Left lung (tissue), 10 donors: ENCODE data around the gene PALLD. TPM values are rescaled to one million over a fixed set of nuclear protein-coding genes. Genes with fewer than 3 reads are reported as not detected.

ENCODE experiments used
- ATAC-seq: fragments of 200-7000 bp; cut with Tn5 transposase; one replicate; pipeline ENCODE4 v1.9.1; 2020; ENCODE audit warnings: moderate library complexity
- DNase-seq, 4 donors: peaks; one replicate each; pipeline ENCODE4 v3.0.0-alpha.2; 2013 to 2020
- H3K27ac ChIP-seq, 2 donors: fragments of 200-600 bp; sonication (generic) in 1 of 2; one replicate each; pipeline versions ENCODE4 v1.5.0 to v1.8.0; 2020 to 2021
- H3K27me3 ChIP-seq, 2 donors: fragments of 200-600 bp; sonication (generic) in 1 of 2; one replicate each; pipeline versions ENCODE4 v1.5.0 to v1.8.0; 2020 to 2021
- H3K36me3 ChIP-seq, 2 donors: fragments of 200-600 bp; sonication (generic) in 1 of 2; one replicate each; pipeline versions ENCODE4 v1.5.0 to v1.8.0; 2020 to 2021
- H3K4me1 ChIP-seq, 2 donors: fragments of 200-600 bp; one replicate each; pipeline ENCODE4 v1.8.0; 2021
- H3K4me3 ChIP-seq, 2 donors: fragments of 200-600 bp; sonication (generic) in 1 of 2; one replicate each; pipeline versions ENCODE4 v1.5.0 to v1.8.0; 2020 to 2021; ENCODE audit warnings: mild to moderate bottlenecking in 1 of 2
- H3K9me3 ChIP-seq, 2 donors: fragments of 200-600 bp; sonication (generic) in 1 of 2; one replicate each; pipeline versions ENCODE4 v1.5.0 to v1.8.0; 2020 to 2021
- CTCF ChIP-seq, 2 donors: fragments of 200-600 bp; sonication (generic) in 1 of 2; IDR thresholded peaks; one replicate each; pipeline versions ENCODE4 v1.5.0 to v1.8.0; 2021; ENCODE audit warnings: antibody characterized with exemption in 2 of 2
- intact Hi-C, 2 donors: fragments of 100-400 bp; cut with DNase I; formaldehyde crosslinking; loops; one replicate each; pipeline versions ENCODE4 v1.11.2 to v1.14.2; 2022
- polyA plus RNA-seq, 6 donors: library from polyadenylated mRNA; unstranded; fragments of 120-200 nt; gene quantifications; one replicate each; pipeline ENCODE4 v1.2.1, GENCODE V29; 2013; ENCODE audit not compliant: insufficient read length in 6 of 6
- total RNA-seq, 2 donors: library from RNA; stranded (reverse); fragmentation: NEBNext Ultra II Directional; extraction: Animal tissue kit (Norgen Biotek cat#: 25700); gene quantifications; one replicate each; pipeline ENCODE4 v1.2.1, GENCODE V29; 2021
- donor health status: DM: no; HTN: yes; CAD: no.
- donor health status: DM: no; HTN: no; CAD: no.

PALLD gene
- total and polyA plus RNA-seq, 8 donors, result 67.5 to 194 (median 80.4) TPM

DNA sequence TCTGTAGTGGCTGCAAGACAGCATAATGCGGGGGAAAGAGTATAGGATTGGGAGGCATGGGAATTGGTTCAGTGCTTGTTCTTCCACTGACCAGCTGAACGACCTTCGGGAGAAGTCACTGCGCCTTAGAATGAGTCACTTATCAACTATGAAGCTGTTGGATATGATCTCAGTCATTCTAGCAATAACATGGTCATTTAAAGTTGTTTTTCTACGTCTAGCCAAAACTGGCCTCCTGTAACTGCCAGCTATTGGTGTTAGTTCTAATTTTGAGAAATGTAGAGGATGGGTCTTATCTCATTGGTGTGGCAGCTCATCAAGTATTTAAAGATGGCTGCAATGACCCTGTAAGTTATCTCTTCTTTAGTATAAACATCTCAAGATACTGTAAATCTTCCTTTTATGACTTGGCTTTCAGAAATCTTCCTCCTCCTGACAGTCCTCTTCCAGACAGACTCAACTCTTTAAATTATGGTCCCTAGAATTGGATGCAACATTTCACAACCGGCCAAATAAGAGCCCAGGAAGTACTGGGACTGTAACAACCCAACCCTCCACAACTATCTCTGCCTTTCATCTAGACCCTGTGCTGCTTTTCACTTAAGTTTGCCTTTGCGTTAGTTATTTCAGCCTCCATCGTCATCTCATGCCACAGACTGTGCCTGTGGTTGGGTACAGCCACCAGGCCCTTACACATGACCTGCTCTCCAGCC lies 269.9 kb downstream of the PALLD start:
- Histone ChIP-seq H3K36me3 (no peaks in the 10 kb centered on the region), H3K9me3 (no peaks in the 10 kb centered on the region), H3K27ac (no peak overlapping the region), H3K27me3 (no peaks in the 10 kb centered on the region), H3K4me3 (no peak overlapping the region), H3K4me1 (no peaks in the 10 kb centered on the region)
- no peak for TF ChIP-seq CTCF (IDR thresholded peaks at IDR 0.05)
- DNase-seq (no peak), ATAC-seq (peak; percentile 10)
- intact Hi-C loops, result no loop called here

DNA sequence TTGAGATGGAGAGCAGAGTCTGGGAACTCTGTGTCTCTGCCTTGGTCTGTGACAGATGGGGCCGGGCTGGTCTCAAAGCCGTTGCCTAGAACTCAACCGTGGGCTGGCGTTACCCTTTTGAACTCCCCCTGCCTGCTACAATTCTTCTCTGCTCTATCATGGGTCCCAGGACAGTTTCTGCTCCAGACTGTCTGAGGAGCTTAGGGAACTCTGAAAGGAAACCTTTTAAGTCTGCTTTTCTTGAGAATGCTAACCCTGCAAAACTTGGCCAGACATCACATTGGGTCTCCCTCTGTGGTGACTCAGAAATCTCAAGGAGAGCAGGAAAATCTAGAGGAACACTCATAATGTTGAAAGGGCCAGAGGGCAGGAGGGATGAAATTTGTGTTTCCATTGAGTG lies 272.6 kb downstream of the PALLD start:
- no peak for DNase-seq
- Histone ChIP-seq H3K36me3 (no peaks in the 10 kb centered on the region), H3K27me3 (no peaks in the 10 kb centered on the region), H3K4me3 (no peak overlapping the region), H3K9me3 (no peaks in the 10 kb centered on the region), H3K27ac (peak overlapping the region in 1 of 2 donors; percentile 53), H3K4me1 (no peaks in the 10 kb centered on the region)
- no peak for TF ChIP-seq CTCF (IDR thresholded peaks at IDR 0.05)
- intact Hi-C loops, result no loop called here
- peak; percentile 50 for ATAC-seq

DNA sequence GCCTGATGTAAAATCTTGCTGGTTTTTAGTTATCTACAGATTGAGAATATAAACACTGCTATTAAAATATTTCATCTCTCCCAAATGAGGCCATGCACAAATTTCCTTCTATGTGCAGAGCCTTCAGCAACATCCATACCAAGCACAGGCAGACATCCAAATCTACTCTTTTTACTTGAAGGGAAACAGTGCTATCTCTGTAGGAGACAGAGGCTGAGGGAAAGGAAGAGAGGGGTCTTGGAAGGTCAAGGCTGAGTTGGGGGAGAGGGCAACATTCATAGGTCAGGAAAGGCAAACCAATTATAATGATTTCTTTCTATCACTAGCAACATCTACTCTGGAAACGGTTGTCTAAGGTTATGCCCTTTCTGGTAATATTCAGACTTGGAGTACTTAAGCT lies 273.0 kb downstream of the PALLD start:
- Histone ChIP-seq H3K4me1 (no peaks in the 10 kb centered on the region), H3K27me3 (no peaks in the 10 kb centered on the region), H3K27ac (peak overlapping the region in 1 of 2 donors; percentile 36), H3K9me3 (no peaks in the 10 kb centered on the region), H3K4me3 (no peak overlapping the region), H3K36me3 (no peaks in the 10 kb centered on the region)
- ATAC-seq, result no peak
- DNase-seq, result no peak
- TF ChIP-seq CTCF (IDR thresholded peaks at IDR 0.05), result no peak
- intact Hi-C loops, result no loop called here

GRCh38 chr4:168771251-168771650 lies 274.4 kb downstream of the PALLD start:
- Histone ChIP-seq H3K4me1 (no peaks in the 10 kb centered on the region), H3K27me3 (no peaks in the 10 kb centered on the region), H3K4me3 (no peak overlapping the region), H3K36me3 (no peaks in the 10 kb centered on the region), H3K9me3 (peaks cover 0 to 7% of the 10 kb centered on the region in 2 donors), H3K27ac (no peak overlapping the region)
- intact Hi-C loops, result no loop called here
- ATAC-seq, result no peak
- TF ChIP-seq CTCF (IDR thresholded peaks at IDR 0.05), result no peak
- DNase-seq, result no peak

DNA sequence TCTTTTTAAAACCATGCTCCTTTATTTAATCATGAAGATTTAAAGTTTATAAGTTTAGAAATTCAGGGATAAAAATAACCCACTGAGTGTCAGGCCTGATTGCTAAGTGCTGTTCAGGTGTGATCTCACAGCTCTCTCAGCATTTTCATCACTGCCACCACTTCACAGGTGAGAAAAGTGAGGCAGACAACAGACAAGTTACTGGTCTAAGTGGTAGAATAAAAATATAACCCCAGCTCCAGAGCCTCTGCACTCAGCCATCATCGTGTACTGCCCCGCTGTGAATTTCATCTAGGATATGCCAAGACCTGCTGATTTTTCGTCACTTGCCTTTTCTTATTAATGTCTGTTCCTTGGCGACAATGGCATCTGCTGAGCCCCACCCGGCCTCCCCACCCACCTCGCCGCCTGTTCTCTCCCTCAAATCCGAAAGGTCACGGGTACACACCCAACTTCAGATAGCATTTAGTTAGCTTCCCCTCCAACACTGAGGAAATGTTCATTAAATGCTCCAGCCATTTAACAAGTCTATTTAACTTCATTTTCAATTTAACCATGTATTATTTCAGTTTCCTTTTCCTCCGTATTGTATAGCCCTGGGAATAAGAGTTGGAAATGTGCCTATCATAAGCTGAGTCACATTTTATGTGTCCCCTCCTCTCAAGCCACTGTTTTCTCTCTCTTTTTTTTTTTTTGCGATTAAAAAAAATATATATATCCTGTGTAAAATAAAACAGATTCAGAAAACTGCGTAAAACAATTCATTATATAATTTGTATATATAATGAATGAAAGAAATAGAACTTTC lies 276.7 kb downstream of the PALLD start:
- Histone ChIP-seq H3K27ac (no peak overlapping the region), H3K4me3 (no peak overlapping the region), H3K27me3 (no peaks in the 10 kb centered on the region), H3K4me1 (no peaks in the 10 kb centered on the region), H3K9me3 (peaks cover 0 to 13% of the 10 kb centered on the region in 2 donors), H3K36me3 (no peaks in the 10 kb centered on the region)
- no peak for TF ChIP-seq CTCF (IDR thresholded peaks at IDR 0.05)
- ATAC-seq (no peak), DNase-seq (no peak)
- intact Hi-C loops, result no loop called here
